Measurements from ENCODE around the gene ADAMTS12.
A peak's percentile ranks its signal among the peaks of the same experiment; 100 is the strongest.

ADAMTS12 gene

GRCh38 chr5:33824516-33825195, 67.1 kb downstream of the ADAMTS12 start:
- FAIRE-seq: peak; percentile 94

GRCh38 chr5:33817301-33817700, 74.5 kb downstream of the ADAMTS12 start:
- DNase-seq (ENCODE audit: insufficient read length, low spot score): no peak
- FAIRE-seq: no peak
- TF ChIP-seq POU2F2 (IDR thresholded peaks at IDR 0.05; ENCODE audit: low read depth, low read length) (no peak), TAF1 (IDR thresholded peaks at IDR 0.05; ENCODE audit: low read depth, low read length) (no peak), POLR2AphosphoS5 (IDR thresholded peaks at IDR 0.05; ENCODE audit: low read depth, low read length) (no peak), POLR2A (IDR thresholded peaks at IDR 0.05; ENCODE audit: low read depth, low read length) (no peak), PAX5 (IDR thresholded peaks at IDR 0.05; ENCODE audit: insufficient read depth, low read length, severe bottlenecking) (no peak), SPI1 (IDR thresholded peaks at IDR 0.05; ENCODE audit: low read depth, low read length) (no peak)

More at GRCh38 chr5:33824516-33825195, 67.1 kb downstream of the ADAMTS12 start:
- TF ChIP-seq TAF1 (IDR thresholded peaks at IDR 0.05; ENCODE audit: low read depth, low read length) (no peak), SPI1 (IDR thresholded peaks at IDR 0.05; ENCODE audit: low read depth, low read length) (peak; percentile 96)
- DNase-seq (ENCODE audit: insufficient read length, low spot score): no peak

GRCh38 chr5:33816791-33817190, 75.0 kb downstream of the ADAMTS12 start:
- no peak for FAIRE-seq
- DNase-seq (ENCODE audit: insufficient read length, low spot score): no peak
- no peak for TF ChIP-seq PAX5 (IDR thresholded peaks at IDR 0.05; ENCODE audit: insufficient read depth, low read length, severe bottlenecking)
- no peak for TF ChIP-seq POLR2AphosphoS5 (IDR thresholded peaks at IDR 0.05; ENCODE audit: low read depth, low read length)
- TF ChIP-seq POU2F2 (IDR thresholded peaks at IDR 0.05; ENCODE audit: low read depth, low read length): no peak
- no peak for TF ChIP-seq TAF1 (IDR thresholded peaks at IDR 0.05; ENCODE audit: low read depth, low read length)
- no peak for TF ChIP-seq POLR2A (IDR thresholded peaks at IDR 0.05; ENCODE audit: low read depth, low read length)
- TF ChIP-seq SPI1 (IDR thresholded peaks at IDR 0.05; ENCODE audit: low read depth, low read length): no peak

- TF ChIP-seq TAF1 (IDR thresholded peaks at IDR 0.05; ENCODE audit: low read depth, low read length) (no peak), POLR2AphosphoS5 (IDR thresholded peaks at IDR 0.05; ENCODE audit: low read depth, low read length) (no peak), POU2F2 (IDR thresholded peaks at IDR 0.05; ENCODE audit: low read depth, low read length) (no peak), SPI1 (IDR thresholded peaks at IDR 0.05; ENCODE audit: low read depth, low read length) (no peak), PAX5 (IDR thresholded peaks at IDR 0.05; ENCODE audit: insufficient read depth, low read length, severe bottlenecking) (no peak), POLR2A (IDR thresholded peaks at IDR 0.05; ENCODE audit: low read depth, low read length) (no peak)
- DNase-seq (ENCODE audit: insufficient read length, low spot score) (no peak), FAIRE-seq (no peak)
Measured at GRCh38 chr5:33812746-33813145, 79.0 kb downstream of the ADAMTS12 start.

GRCh38 chr5:33810491-33811120, 81.2 kb downstream of the ADAMTS12 start:
- FAIRE-seq (no peak), DNase-seq (ENCODE audit: insufficient read length, low spot score) (no peak)
- TF ChIP-seq POLR2AphosphoS5 (IDR thresholded peaks at IDR 0.05; ENCODE audit: low read depth, low read length) (no peak), SPI1 (IDR thresholded peaks at IDR 0.05; ENCODE audit: low read depth, low read length) (no peak), PAX5 (IDR thresholded peaks at IDR 0.05; ENCODE audit: insufficient read depth, low read length, severe bottlenecking) (no peak), POU2F2 (IDR thresholded peaks at IDR 0.05; ENCODE audit: low read depth, low read length) (no peak), TAF1 (IDR thresholded peaks at IDR 0.05; ENCODE audit: low read depth, low read length) (no peak), POLR2A (IDR thresholded peaks at IDR 0.05; ENCODE audit: low read depth, low read length) (no peak)

- TF ChIP-seq POLR2A (IDR thresholded peaks at IDR 0.05; ENCODE audit: low read depth, low read length) (no peak), TAF1 (IDR thresholded peaks at IDR 0.05; ENCODE audit: low read depth, low read length) (no peak), SPI1 (IDR thresholded peaks at IDR 0.05; ENCODE audit: low read depth, low read length) (no peak), PAX5 (IDR thresholded peaks at IDR 0.05; ENCODE audit: insufficient read depth, low read length, severe bottlenecking) (no peak), POU2F2 (IDR thresholded peaks at IDR 0.05; ENCODE audit: low read depth, low read length) (no peak), POLR2AphosphoS5 (IDR thresholded peaks at IDR 0.05; ENCODE audit: low read depth, low read length) (no peak)
- FAIRE-seq (no peak), DNase-seq (ENCODE audit: insufficient read length, low spot score) (no peak)
Measured at GRCh38 chr5:33809936-33810335, 81.9 kb downstream of the ADAMTS12 start.

- TF ChIP-seq PAX5 (IDR thresholded peaks at IDR 0.05; ENCODE audit: insufficient read depth, low read length, severe bottlenecking): no peak
- FAIRE-seq (no peak), DNase-seq (ENCODE audit: insufficient read length, low spot score) (no peak)
Measured at GRCh38 chr5:33808699-33809098, 83.1 kb downstream of the ADAMTS12 start.

GRCh38 chr5:33807771-33808170, 84.0 kb downstream of the ADAMTS12 start:
- FAIRE-seq: no peak
- no peak for DNase-seq (ENCODE audit: insufficient read length, low spot score)
- TF ChIP-seq TAF1 (IDR thresholded peaks at IDR 0.05; ENCODE audit: low read depth, low read length): no peak
- TF ChIP-seq POLR2AphosphoS5 (IDR thresholded peaks at IDR 0.05; ENCODE audit: low read depth, low read length): no peak
- no peak for TF ChIP-seq POLR2A (IDR thresholded peaks at IDR 0.05; ENCODE audit: low read depth, low read length)
- no peak for TF ChIP-seq PAX5 (IDR thresholded peaks at IDR 0.05; ENCODE audit: insufficient read depth, low read length, severe bottlenecking)
- no peak for TF ChIP-seq SPI1 (IDR thresholded peaks at IDR 0.05; ENCODE audit: low read depth, low read length)
- TF ChIP-seq POU2F2 (IDR thresholded peaks at IDR 0.05; ENCODE audit: low read depth, low read length): no peak

GRCh38 chr5:33806738-33807442, 84.9 kb downstream of the ADAMTS12 start:
- DNase-seq (ENCODE audit: insufficient read length, low spot score) (no peak), FAIRE-seq (no peak)
- TF ChIP-seq PAX5 (IDR thresholded peaks at IDR 0.05; ENCODE audit: insufficient read depth, low read length, severe bottlenecking) (no peak), SPI1 (IDR thresholded peaks at IDR 0.05; ENCODE audit: low read depth, low read length) (peak; percentile 5; the same call in 1 of the 2 replicates), POLR2A (IDR thresholded peaks at IDR 0.05; ENCODE audit: low read depth, low read length) (no peak), POU2F2 (IDR thresholded peaks at IDR 0.05; ENCODE audit: low read depth, low read length) (no peak), TAF1 (IDR thresholded peaks at IDR 0.05; ENCODE audit: low read depth, low read length) (no peak), POLR2AphosphoS5 (IDR thresholded peaks at IDR 0.05; ENCODE audit: low read depth, low read length) (no peak)
